ENCODE data around the gene CSHL1.

DNA sequence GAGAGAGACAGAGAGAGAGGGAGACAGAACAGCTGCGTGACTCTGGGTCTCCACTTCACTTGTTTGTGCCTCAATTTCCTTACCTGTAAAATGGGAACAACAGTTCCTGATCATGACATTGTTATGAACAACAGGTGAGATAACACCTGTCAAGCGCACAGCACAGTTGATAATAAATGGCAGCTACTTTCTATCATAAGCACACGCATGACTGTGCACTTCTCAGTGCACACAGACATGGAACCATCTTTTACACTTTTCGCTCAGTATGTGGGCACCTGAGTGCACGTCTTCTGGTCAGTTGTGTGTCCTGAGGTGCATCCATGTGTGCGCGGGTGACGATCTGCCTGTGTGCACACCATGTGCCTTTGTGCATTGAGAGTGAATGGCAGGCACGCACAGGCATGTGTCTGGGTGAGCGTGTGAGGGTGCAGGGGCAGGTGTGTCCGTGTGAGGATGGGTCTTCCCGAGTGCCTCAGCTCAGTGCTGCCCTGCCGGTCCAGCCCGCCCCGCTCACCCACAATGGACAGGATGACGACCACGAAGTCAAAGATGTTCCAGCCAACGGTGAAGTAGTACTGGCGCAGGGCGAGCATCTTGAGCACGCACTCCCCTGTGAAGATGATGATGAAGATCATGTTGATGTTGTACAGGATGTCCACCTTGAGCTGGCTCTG lies 31.4 kb upstream of the CSHL1 start:
- TF ChIP-seq, protein P1, sequence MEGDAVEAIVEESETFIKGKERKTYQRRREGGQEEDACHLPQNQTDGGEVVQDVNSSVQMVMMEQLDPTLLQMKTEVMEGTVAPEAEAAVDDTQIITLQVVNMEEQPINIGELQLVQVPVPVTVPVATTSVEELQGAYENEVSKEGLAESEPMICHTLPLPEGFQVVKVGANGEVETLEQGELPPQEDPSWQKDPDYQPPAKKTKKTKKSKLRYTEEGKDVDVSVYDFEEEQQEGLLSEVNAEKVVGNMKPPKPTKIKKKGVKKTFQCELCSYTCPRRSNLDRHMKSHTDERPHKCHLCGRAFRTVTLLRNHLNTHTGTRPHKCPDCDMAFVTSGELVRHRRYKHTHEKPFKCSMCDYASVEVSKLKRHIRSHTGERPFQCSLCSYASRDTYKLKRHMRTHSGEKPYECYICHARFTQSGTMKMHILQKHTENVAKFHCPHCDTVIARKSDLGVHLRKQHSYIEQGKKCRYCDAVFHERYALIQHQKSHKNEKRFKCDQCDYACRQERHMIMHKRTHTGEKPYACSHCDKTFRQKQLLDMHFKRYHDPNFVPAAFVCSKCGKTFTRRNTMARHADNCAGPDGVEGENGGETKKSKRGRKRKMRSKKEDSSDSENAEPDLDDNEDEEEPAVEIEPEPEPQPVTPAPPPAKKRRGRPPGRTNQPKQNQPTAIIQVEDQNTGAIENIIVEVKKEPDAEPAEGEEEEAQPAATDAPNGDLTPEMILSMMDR (IDR thresholded peaks at IDR 0.05), result no peak
- no peak for TF ChIP-seq POLR2A (IDR thresholded peaks at IDR 0.05)

All from thyroid gland (tissue), 4 donors.